SK-N-SH treated with all-trans-retinoic acid at 6 μM for 48 hours (cell line): Measurements from ENCODE around the gene SCN1B.
"Not testable (repeated sequence)": the region's sequence is repeated elsewhere in the genome, so short reads cannot be mapped to it uniquely, and the experiment has no call there.

Experiments
- ATAC-seq: fragments of 200-7000 bp; cut with Tn5 transposase; 3 replicates; pipeline ENCODE4 v1.9.1; 2020; ENCODE audit warnings: mild to moderate bottlenecking, moderate library complexity
- ARNTL ChIP-seq: fragments of 450-650 bp; formaldehyde crosslinking; IDR thresholded peaks from 2 replicates; pipeline ENCODE4 v1.5.0; 2020; ENCODE audit warnings: low read depth, mild to moderate bottlenecking, moderate library complexity, borderline replicate concordance
- BACH2 ChIP-seq: fragments of 250-450 bp; sonication (Bioruptor Pico); IDR thresholded peaks from 2 replicates; pipeline ENCODE4 v1.9.0; 2021; ENCODE audit warnings: mild to moderate bottlenecking, borderline replicate concordance
- CREB5 ChIP-seq: fragments of 250-450 bp; sonication (Bioruptor Pico); IDR thresholded peaks from 2 replicates; pipeline ENCODE4 v1.5.1; 2020; ENCODE audit warnings: low read depth, mild to moderate bottlenecking, moderate library complexity
- CSDC2 ChIP-seq: fragments of 250-450 bp; sonication (Bioruptor Pico); IDR thresholded peaks from 2 replicates; pipeline ENCODE4 v1.5.0; 2020; ENCODE audit warnings: mild to moderate bottlenecking, moderate library complexity
- ESRRG ChIP-seq: fragments of 250-450 bp; sonication (Bioruptor Pico); IDR thresholded peaks from 2 replicates; pipeline ENCODE4 v1.6.1; 2021; ENCODE audit warnings: mild to moderate bottlenecking
- ISL1 ChIP-seq: fragments of 250-450 bp; sonication (Bioruptor Pico); IDR thresholded peaks from 2 replicates; pipeline ENCODE4 v2.1.2; 2022; ENCODE audit warnings: mild to moderate bottlenecking, moderate library complexity
- PPARA ChIP-seq: fragments of 250-450 bp; sonication (Bioruptor Pico); IDR thresholded peaks from 2 replicates; pipeline ENCODE4 v1.5.0; 2020; ENCODE audit warnings: mild to moderate bottlenecking, borderline replicate concordance
- RARB ChIP-seq: fragments of 250-450 bp; sonication (Bioruptor Pico); IDR thresholded peaks from 2 replicates; pipeline ENCODE4 v1.8.0; 2021; ENCODE audit warnings: mild to moderate bottlenecking, moderate library complexity
- TCF4 ChIP-seq: fragments of 250-450 bp; sonication (Bioruptor Pico); IDR thresholded peaks from 2 replicates; pipeline ENCODE4 v1.8.0; 2021; ENCODE audit warnings: mild to moderate bottlenecking, moderate library complexity, borderline replicate concordance
- TOX ChIP-seq: fragments of 250-450 bp; sonication (Bioruptor Pico); IDR thresholded peaks from 2 replicates; pipeline ENCODE4 v1.8.0; 2021; ENCODE audit warnings: mild to moderate bottlenecking, moderate library complexity, borderline replicate concordance
- TSHZ2 ChIP-seq: fragments of 250-450 bp; sonication (Bioruptor Pico); IDR thresholded peaks from 2 replicates; pipeline ENCODE4 v1.5.0; 2020; ENCODE audit warnings: mild to moderate bottlenecking, moderate library complexity
- ZFP3 ChIP-seq: fragments of 250-450 bp; sonication (Bioruptor Pico); IDR thresholded peaks from 2 replicates; pipeline ENCODE4 v1.5.0; 2020; ENCODE audit warnings: mild to moderate bottlenecking, moderate library complexity
- ZNF565 ChIP-seq: fragments of 450-650 bp; formaldehyde crosslinking; conservative IDR thresholded peaks from 2 replicates; pipeline ENCODE4 v1.5.0; 2020; ENCODE audit warnings: low read depth, mild to moderate bottlenecking, moderate library complexity
- ZNF8 ChIP-seq: fragments of 450-650 bp; formaldehyde crosslinking; IDR thresholded peaks from 2 replicates; pipeline ENCODE4 v1.5.0; 2020; ENCODE audit warnings: mild to moderate bottlenecking, moderate library complexity
- TF ChIP-seq, protein P1 (sequence below): fragments of 250-450 bp; sonication (Bioruptor Pico); IDR thresholded peaks from 2 replicates; pipeline ENCODE4 v1.5.1; 2021; ENCODE audit warnings: mild to moderate bottlenecking, moderate library complexity
- TF ChIP-seq, protein P2 (sequence below): fragments of 250-450 bp; sonication (Bioruptor Pico); IDR thresholded peaks from 2 replicates; pipeline ENCODE4 v1.8.0; 2020; ENCODE audit warnings: mild to moderate bottlenecking, moderate library complexity, borderline replicate concordance

The SCN1B gene

DNA sequence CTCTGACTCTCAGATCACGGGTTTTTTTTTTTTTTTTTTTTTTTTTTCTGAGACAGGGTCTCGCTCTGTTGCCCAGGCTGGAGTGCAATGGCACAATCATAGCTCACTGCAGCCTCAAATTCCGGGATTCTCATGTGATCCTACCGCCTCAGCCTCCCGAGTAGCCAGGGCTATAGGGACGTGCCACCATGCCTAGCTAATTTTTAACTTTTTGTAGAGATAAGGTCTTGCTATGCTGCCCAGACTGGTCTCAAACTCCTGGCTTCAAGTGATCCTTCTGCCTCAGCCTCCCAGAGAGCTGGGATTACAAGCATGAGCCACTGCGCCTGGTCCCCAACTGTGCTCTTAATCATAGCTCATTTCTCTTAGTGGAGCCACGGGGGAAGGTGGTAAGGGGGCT is 34.7 kb upstream of the SCN1B start (continued):
- no peak for TF ChIP-seq PPARA (CRISPR knock-in tag)
- TF ChIP-seq, protein P1, sequence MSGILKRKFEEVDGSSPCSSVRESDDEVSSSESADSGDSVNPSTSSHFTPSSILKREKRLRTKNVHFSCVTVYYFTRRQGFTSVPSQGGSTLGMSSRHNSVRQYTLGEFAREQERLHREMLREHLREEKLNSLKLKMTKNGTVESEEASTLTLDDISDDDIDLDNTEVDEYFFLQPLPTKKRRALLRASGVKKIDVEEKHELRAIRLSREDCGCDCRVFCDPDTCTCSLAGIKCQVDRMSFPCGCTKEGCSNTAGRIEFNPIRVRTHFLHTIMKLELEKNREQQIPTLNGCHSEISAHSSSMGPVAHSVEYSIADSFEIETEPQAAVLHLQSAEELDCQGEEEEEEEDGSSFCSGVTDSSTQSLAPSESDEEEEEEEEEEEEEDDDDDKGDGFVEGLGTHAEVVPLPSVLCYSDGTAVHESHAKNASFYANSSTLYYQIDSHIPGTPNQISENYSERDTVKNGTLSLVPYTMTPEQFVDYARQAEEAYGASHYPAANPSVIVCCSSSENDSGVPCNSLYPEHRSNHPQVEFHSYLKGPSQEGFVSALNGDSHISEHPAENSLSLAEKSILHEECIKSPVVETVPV (CRISPR knock-in tag): no peak

DNA sequence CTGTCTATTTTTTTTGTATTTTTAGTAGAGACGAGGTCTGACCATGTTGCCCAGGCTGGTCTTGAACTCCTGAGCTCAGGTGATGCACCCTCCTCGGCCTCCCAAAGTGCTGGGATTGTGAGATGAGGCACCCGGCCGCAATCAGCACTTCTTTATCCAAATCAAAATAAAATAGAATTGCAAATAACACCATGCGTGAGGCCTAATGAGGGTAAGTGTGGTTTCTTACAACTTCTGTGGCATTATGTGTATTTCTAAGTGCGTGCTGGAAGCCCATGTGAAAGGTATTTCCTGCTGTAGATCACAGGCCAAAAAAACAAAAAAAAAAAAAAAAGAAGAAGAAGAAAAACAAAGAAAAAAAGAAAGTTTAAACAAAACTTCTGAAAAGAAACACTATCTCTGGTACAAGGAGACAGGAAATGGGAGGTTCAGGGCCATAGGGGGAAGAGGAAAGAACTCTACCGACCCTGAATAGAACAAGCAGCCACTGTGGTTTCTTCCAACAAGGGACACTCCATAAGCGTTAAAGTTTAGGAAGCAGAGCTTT is 33.1 kb upstream of the SCN1B start:
- TF ChIP-seq ZNF8 (CRISPR knock-in tag) (no peak), ESRRG (CRISPR knock-in tag) (no peak), TCF4 (CRISPR knock-in tag) (no peak), TOX (CRISPR knock-in tag) (no peak), TSHZ2 (CRISPR knock-in tag) (no peak)
- TF ChIP-seq, protein P1 (CRISPR knock-in tag): no peak
- TF ChIP-seq, all 23 proteins: peak for 0

GRCh38 chr19:34998224-34998623 is 32.0 kb upstream of the SCN1B start:
- not testable (repeated sequence) for ATAC-seq

More for the DNA sequence above, 33.1 kb upstream of the SCN1B start:
- no peak for ATAC-seq

DNA sequence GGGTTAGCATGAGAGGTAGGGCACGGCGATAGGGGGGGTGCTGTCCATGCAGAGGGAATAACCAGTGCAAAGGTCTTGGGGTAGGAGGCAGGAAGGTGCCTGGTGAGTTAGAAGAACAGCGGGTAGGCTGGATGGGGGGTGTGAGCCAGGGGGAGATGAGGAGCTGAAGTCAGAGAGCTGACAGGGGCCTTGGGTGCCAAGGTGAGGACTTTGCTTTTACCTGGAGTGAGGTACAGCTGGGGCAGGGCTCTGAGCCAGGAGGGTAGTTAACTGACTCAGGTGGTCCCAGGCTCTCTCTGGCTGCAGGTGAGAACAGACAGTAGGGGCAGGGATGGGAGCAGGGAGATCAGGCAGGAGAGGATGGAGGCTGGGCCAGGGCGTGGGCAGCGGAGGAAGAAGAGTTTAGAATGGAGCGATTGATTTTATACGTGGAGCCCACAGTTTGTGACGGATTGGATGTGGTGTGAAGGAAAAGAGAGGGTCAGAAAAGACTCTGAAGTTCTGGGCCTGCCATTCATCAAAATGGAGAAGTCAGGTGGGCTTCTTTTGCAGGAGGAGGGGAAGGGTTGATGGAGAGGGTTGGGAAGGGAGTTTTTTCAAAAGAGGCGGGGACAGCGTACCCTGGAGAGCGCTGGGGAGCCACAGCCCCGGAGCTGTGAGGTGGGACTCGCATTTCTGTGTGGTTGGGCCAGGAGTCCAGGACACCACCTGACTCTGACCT is 31.3 kb upstream of the SCN1B start:
- TF ChIP-seq PPARA (CRISPR knock-in tag): no peak
- TF ChIP-seq RARB (CRISPR knock-in tag): no peak
- no peak for TF ChIP-seq BACH2 (CRISPR knock-in tag)
- no peak for TF ChIP-seq CREB5
- TF ChIP-seq, protein P2, sequence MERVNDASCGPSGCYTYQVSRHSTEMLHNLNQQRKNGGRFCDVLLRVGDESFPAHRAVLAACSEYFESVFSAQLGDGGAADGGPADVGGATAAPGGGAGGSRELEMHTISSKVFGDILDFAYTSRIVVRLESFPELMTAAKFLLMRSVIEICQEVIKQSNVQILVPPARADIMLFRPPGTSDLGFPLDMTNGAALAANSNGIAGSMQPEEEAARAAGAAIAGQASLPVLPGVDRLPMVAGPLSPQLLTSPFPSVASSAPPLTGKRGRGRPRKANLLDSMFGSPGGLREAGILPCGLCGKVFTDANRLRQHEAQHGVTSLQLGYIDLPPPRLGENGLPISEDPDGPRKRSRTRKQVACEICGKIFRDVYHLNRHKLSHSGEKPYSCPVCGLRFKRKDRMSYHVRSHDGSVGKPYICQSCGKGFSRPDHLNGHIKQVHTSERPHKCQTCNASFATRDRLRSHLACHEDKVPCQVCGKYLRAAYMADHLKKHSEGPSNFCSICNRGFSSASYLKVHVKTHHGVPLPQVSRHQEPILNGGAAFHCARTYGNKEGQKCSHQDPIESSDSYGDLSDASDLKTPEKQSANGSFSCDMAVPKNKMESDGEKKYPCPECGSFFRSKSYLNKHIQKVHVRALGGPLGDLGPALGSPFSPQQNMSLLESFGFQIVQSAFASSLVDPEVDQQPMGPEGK: no peak
- no peak for TF ChIP-seq ISL1
- TF ChIP-seq TOX (CRISPR knock-in tag): no peak
- peak; percentile 10; the same call in 2 of the 3 replicates for ATAC-seq

- ATAC-seq: peak; percentile 89
- TF ChIP-seq CSDC2 (CRISPR knock-in tag) (no peak), ZFP3 (CRISPR knock-in tag) (no peak), ZNF565 (CRISPR knock-in tag) (no peak), ARNTL (CRISPR knock-in tag) (no peak), ISL1 (no peak), TOX (CRISPR knock-in tag) (no peak)
- TF ChIP-seq, protein P2: peak; percentile 86
- TF ChIP-seq, all 23 proteins: peak for 1
These were observed 30.6 kb upstream of the SCN1B start, which contains the start of gene GRAMD1A for GRCh38 chr19:34999498-35000337. GRAMD1A (plus strand) TSS chr19:35000323; CDS start chr19:35000479, 156 bp downstream.
